Measurements from ENCODE around the gene PRG2.

DNA sequence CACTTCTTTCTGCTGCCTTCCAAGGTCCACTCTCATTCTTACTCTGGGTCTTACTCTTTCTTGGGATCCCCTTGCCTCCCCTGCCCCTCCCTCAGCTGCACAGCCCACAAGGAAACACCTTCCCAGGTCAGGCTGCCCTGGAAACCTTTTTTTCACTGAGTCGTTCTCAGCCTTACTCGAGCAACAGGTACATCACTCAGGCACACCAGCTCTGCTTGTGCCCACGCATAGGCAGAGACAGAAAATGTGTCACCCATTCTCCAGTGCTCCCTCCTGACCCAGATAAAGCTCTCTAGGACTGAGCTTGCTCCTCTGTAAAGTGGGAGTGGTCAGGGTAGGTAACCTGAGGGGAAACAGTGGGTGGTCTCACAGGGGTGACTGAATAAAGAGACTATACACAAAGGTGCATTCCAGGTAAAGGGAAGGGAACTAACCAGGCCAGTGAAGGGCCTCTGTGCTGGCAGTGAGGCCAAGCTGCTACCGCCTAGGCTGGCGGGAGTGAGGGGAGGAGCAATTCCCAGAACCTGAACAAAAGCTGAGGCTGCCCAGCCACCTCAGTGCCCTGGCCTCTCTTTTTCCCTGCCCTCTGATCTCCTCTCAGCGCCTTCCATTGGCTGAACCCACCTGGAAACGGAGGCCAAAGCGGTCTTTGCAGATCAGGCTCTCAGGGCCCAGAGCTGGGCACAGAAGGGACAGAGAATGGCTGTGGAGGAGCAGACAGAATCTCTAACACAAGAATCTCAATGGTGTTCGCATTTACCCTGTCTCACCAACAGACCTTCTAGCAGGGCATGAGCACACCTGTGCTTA, 25.4 kb downstream of the PRG2 start:
- TF ChIP-seq POLR2A (IDR thresholded peaks at IDR 0.05; ENCODE audit: low read depth): no peak
- no peak for TF ChIP-seq CTCF (IDR thresholded peaks at IDR 0.05)
- TF ChIP-seq EP300 (IDR thresholded peaks at IDR 0.05): no peak
- no peak for TF ChIP-seq POLR2AphosphoS5 (IDR thresholded peaks at IDR 0.05)
